Mesenchymal stem cell (in vitro differentiated cells and primary cell): ENCODE results near the gene HACD3.

Experiments used
- DNase-seq: peaks from one replicate; pipeline ENCODE4 v3.0.0-alpha.2; 2013
- H2AFZ ChIP-seq: one replicate; pipeline ENCODE4 v1.6.1; 2013; ENCODE audit warnings: low read depth, mild to moderate bottlenecking, control low read depth, inconsistent platforms, low read length, moderate library complexity
- H2AK5ac ChIP-seq: 2 replicates; pipeline ENCODE4 v1.6.1; 2013; ENCODE audit warnings: low read length, moderate library complexity, mild to moderate bottlenecking, inconsistent platforms; ENCODE audit not compliant: severe bottlenecking
- H2BK120ac ChIP-seq: one replicate; pipeline ENCODE4 v1.6.1; 2013; ENCODE audit warnings: low read depth, mild to moderate bottlenecking, inconsistent platforms, low read length, moderate library complexity
- H2BK12ac ChIP-seq, 2 experiments: one replicate each; pipeline ENCODE4 v1.6.1; 2013; ENCODE audit warnings: inconsistent platforms in 2 of 2, low read length in 2 of 2, mild to moderate bottlenecking in 2 of 2, moderate library complexity in 2 of 2, control low read depth in 1 of 2
- H2BK15ac ChIP-seq: one replicate; pipeline ENCODE4 v1.6.1; 2013; ENCODE audit warnings: mild to moderate bottlenecking, low read depth, inconsistent platforms; ENCODE audit not compliant: poor library complexity, severe bottlenecking
- H2BK5ac ChIP-seq: 2 replicates; pipeline ENCODE4 v1.6.1; 2013; ENCODE audit warnings: low read depth, mild to moderate bottlenecking, low read length, control low read depth, inconsistent platforms; ENCODE audit not compliant: poor library complexity, severe bottlenecking
- H3K14ac ChIP-seq, 2 experiments: one replicate each; pipeline ENCODE4 v1.6.1; 2013; ENCODE audit warnings: inconsistent platforms in 2 of 2, low read length in 2 of 2, control low read depth in 1 of 2, mild to moderate bottlenecking in 1 of 2, moderate library complexity in 1 of 2
- H3K18ac ChIP-seq, 2 experiments: one replicate each; pipeline ENCODE4 v1.6.1; 2013; ENCODE audit warnings: inconsistent platforms in 2 of 2, low read length in 2 of 2, control low read depth in 1 of 2, low read depth in 1 of 2, mild to moderate bottlenecking in 1 of 2
- H3K23ac ChIP-seq, 2 experiments: one replicate each; pipeline ENCODE4 v1.6.1; 2013; ENCODE audit warnings: inconsistent platforms in 2 of 2, low read length in 2 of 2, mild to moderate bottlenecking in 2 of 2, moderate library complexity in 2 of 2, control low read depth in 1 of 2
- H3K27ac ChIP-seq: 2 replicates; pipeline ENCODE4 v1.5.1; 2013; ENCODE audit warnings: mild to moderate bottlenecking, moderate library complexity, low read length, control low read depth, inconsistent platforms; ENCODE audit not compliant: poor library complexity, severe bottlenecking
- H3K27me3 ChIP-seq, 2 experiments: 2 replicates each; pipeline versions ENCODE4 v1.6.1 to v1.7.0; 2013; ENCODE audit warnings: low read length in 2 of 2, mild to moderate bottlenecking in 2 of 2, moderate library complexity in 2 of 2, control low read depth in 1 of 2, inconsistent platforms in 1 of 2; ENCODE audit not compliant: control insufficient read depth in 1 of 2, insufficient read depth in 1 of 2
- H3K36me3 ChIP-seq, 2 experiments: 2 replicates each; pipeline versions ENCODE4 v1.6.1 to v1.7.0; 2013; ENCODE audit warnings: low read length in 2 of 2, control low read depth in 1 of 2, inconsistent platforms in 1 of 2, low read depth in 1 of 2, mild to moderate bottlenecking in 1 of 2; ENCODE audit not compliant: insufficient read depth in 2 of 2, control insufficient read depth in 1 of 2
- H3K4ac ChIP-seq, 2 experiments: one replicate each; pipeline ENCODE4 v1.6.1; 2013; ENCODE audit warnings: inconsistent platforms in 2 of 2, low read length in 2 of 2, mild to moderate bottlenecking in 2 of 2, moderate library complexity in 2 of 2, control low read depth in 1 of 2, low read depth in 1 of 2
- H3K4me1 ChIP-seq: 2 replicates; pipeline ENCODE4 v1.6.1; 2013; ENCODE audit warnings: low read depth, low read length, control low read depth; ENCODE audit not compliant: control insufficient read depth, insufficient read depth
- H3K4me2 ChIP-seq: 2 replicates; pipeline ENCODE4 v1.6.1; 2013; ENCODE audit warnings: low read length, mild to moderate bottlenecking, inconsistent platforms; ENCODE audit not compliant: poor library complexity, severe bottlenecking
- H3K4me3 ChIP-seq, 2 experiments: 2 replicates each; pipeline versions ENCODE4 v1.5.1 to v1.7.0; 2013; ENCODE audit warnings: low read length in 2 of 2, mild to moderate bottlenecking in 2 of 2, control low read depth in 1 of 2, low read depth in 1 of 2; ENCODE audit not compliant: insufficient read depth in 1 of 2
- H3K79me1 ChIP-seq: replicated peaks from 2 replicates; pipeline ENCODE4 v1.6.1; 2013; ENCODE audit warnings: mild to moderate bottlenecking, control low read depth, low read length, inconsistent platforms; ENCODE audit not compliant: poor library complexity, severe bottlenecking
- H3K9ac ChIP-seq: 2 replicates; pipeline ENCODE4 v1.7.0; 2013; ENCODE audit warnings: mild to moderate bottlenecking, low read length, moderate library complexity
- H3K9me3 ChIP-seq: 2 replicates; pipeline ENCODE4 v1.7.0; 2013; ENCODE audit warnings: mild to moderate bottlenecking, low read length; ENCODE audit not compliant: control insufficient read depth
- H4K8ac ChIP-seq: one replicate; pipeline ENCODE4 v1.6.1; 2013; ENCODE audit warnings: inconsistent platforms, mild to moderate bottlenecking, low read length, moderate library complexity
- H4K91ac ChIP-seq: one replicate; pipeline ENCODE4 v1.6.1; 2013; ENCODE audit warnings: mild to moderate bottlenecking, low read length, inconsistent platforms
- WGBS: methylation state at CpG from one replicate; pipeline ENCODE4 v1.1.7; 2013; ENCODE audit warnings: mixed read lengths; 5-methylcytosine and 5-hydroxymethylcytosine counted together

Gene HACD3

GRCh38 chr15:65528461-65529060 is 1.7 kb upstream of the HACD3 start:
- no peak overlapping the region for H3K18ac ChIP-seq
- peak overlapping the region; percentile 36 for H2BK15ac ChIP-seq
- peak overlapping the region in 1 of 2 experiments; percentile 30 for H3K4ac ChIP-seq
- H2BK120ac ChIP-seq, result no peak overlapping the region
- H3K79me1 ChIP-seq, result no peaks in the 10 kb centered on the region
- no peak overlapping the region for H2AFZ ChIP-seq
- H2AK5ac ChIP-seq, result no peak overlapping the region
- H2BK12ac ChIP-seq, result no peak overlapping the region
- no peak overlapping the region for H4K91ac ChIP-seq
- WGBS, result 92% methylated on average over 20 of the region's 20 CpGs
- H4K8ac ChIP-seq, result no peak overlapping the region
- H3K14ac ChIP-seq, result no peak overlapping the region
- no peaks in the 10 kb centered on the region for H3K36me3 ChIP-seq
- no peak for DNase-seq
- no peak overlapping the region for H3K23ac ChIP-seq
- H3K4me3 ChIP-seq, result no peak overlapping the region
- no peaks in the 10 kb centered on the region for H3K9me3 ChIP-seq
- no peak overlapping the region for H3K27ac ChIP-seq
- H2BK5ac ChIP-seq, result no peak overlapping the region
- no peak overlapping the region for H3K9ac ChIP-seq
- H3K4me1 ChIP-seq, result peaks cover 2% of the 10 kb centered on the region
- H3K4me2 ChIP-seq, result no peak overlapping the region
- H3K27me3 ChIP-seq, result no peaks in the 10 kb centered on the region

GRCh38 chr15:65529762-65530317 is 423 bp upstream of the HACD3 start:
- H2BK120ac ChIP-seq, result no peak overlapping the region
- no peak overlapping the region for H3K14ac ChIP-seq
- peaks cover 4% of the 10 kb centered on the region for H3K4me1 ChIP-seq
- no peaks in the 10 kb centered on the region for H3K9me3 ChIP-seq
- no peak overlapping the region for H2BK15ac ChIP-seq
- peak overlapping the region; percentile 32 for H3K4me2 ChIP-seq
- no peak overlapping the region for H3K23ac ChIP-seq
- H3K79me1 ChIP-seq, result no peaks in the 10 kb centered on the region
- peak overlapping the region; percentile 7 for H3K27ac ChIP-seq
- H3K4me3 ChIP-seq, result peak overlapping the region; percentile 74 to 94
- H2AK5ac ChIP-seq, result no peak overlapping the region
- H3K27me3 ChIP-seq, result no peaks in the 10 kb centered on the region
- H3K36me3 ChIP-seq, result no peaks in the 10 kb centered on the region
- H2AFZ ChIP-seq, result no peak overlapping the region
- 68% methylated on average over 13 of the region's 13 CpGs for WGBS
- H4K91ac ChIP-seq, result no peak overlapping the region
- H3K4ac ChIP-seq, result no peak overlapping the region
- H4K8ac ChIP-seq, result peak overlapping the region; percentile 29
- H2BK12ac ChIP-seq, result no peak overlapping the region
- peak overlapping the region; percentile 91 for H3K9ac ChIP-seq
- no peak for DNase-seq
- H3K18ac ChIP-seq, result no peak overlapping the region
- no peak overlapping the region for H2BK5ac ChIP-seq

- H3K18ac ChIP-seq, result no peak overlapping the region
- no peaks in the 10 kb centered on the region for H3K79me1 ChIP-seq
- H3K23ac ChIP-seq, result no peak overlapping the region
- no peaks in the 10 kb centered on the region for H3K27me3 ChIP-seq
- H3K27ac ChIP-seq, result no peak overlapping the region
- no peak overlapping the region for H2BK15ac ChIP-seq
- H2AK5ac ChIP-seq, result no peak overlapping the region
- no peak overlapping the region for H2BK12ac ChIP-seq
- no peak overlapping the region for H3K14ac ChIP-seq
- H4K8ac ChIP-seq, result no peak overlapping the region
- H4K91ac ChIP-seq, result no peak overlapping the region
- no peak overlapping the region for H3K4ac ChIP-seq
- H3K9ac ChIP-seq, result no peak overlapping the region
- 8% methylated on average over 1 of the region's 1 CpG for WGBS
- H2BK5ac ChIP-seq, result no peak overlapping the region
- no peak overlapping the region for H3K4me2 ChIP-seq
- no peaks in the 10 kb centered on the region for H3K9me3 ChIP-seq
- peaks cover 5% of the 10 kb centered on the region for H3K4me1 ChIP-seq
- peak; percentile 85 for DNase-seq
- H2BK120ac ChIP-seq, result no peak overlapping the region
- peaks cover 0 to 3% of the 10 kb centered on the region in 2 experiments for H3K36me3 ChIP-seq
- H3K4me3 ChIP-seq, result no peak overlapping the region
- H2AFZ ChIP-seq, result no peak overlapping the region
Observed at GRCh38 chr15:65532738-65533051, 2.4 kb downstream of the HACD3 start.

GRCh38 chr15:65533057-65533756 is 2.9 kb downstream of the HACD3 start:
- Histone ChIP-seq H3K4ac (no peak overlapping the region), H3K4me3 (no peak overlapping the region), H3K79me1 (no peaks in the 10 kb centered on the region), H4K8ac (no peak overlapping the region), H3K27ac (no peak overlapping the region), H3K27me3 (no peaks in the 10 kb centered on the region), H3K4me1 (peaks cover 5% of the 10 kb centered on the region), H3K4me2 (peak overlapping the region; percentile 31), H3K9me3 (no peaks in the 10 kb centered on the region), H2BK15ac (no peak overlapping the region), H2AFZ (no peak overlapping the region), H2BK12ac (peak overlapping the region in 1 of 2 experiments; percentile 24), H2BK120ac (peak overlapping the region; percentile 84), H2BK5ac (no peak overlapping the region), H3K36me3 (peaks cover 0 to 3% of the 10 kb centered on the region in 2 experiments), H4K91ac (no peak overlapping the region), H2AK5ac (no peak overlapping the region), H3K18ac (no peak overlapping the region), H3K23ac (no peak overlapping the region), H3K9ac (no peak overlapping the region), H3K14ac (no peak overlapping the region)
- peak; percentile 64 for DNase-seq
- 59% methylated on average over 5 of the region's 5 CpGs for WGBS
